Measurements from ENCODE around the gene MINPP1. TPM values are rescaled to one million over a fixed set of nuclear protein-coding genes. Genes with fewer than 3 reads are reported as not detected.

Gene MINPP1
- polyA plus RNA-seq, 1 donor from 2014 or later, result 60.2 TPM

GRCh38 chr10:87500646-87501048, 4.0 kb upstream of the MINPP1 start:
- no peaks in the 10 kb centered on the region for H3K9me3 ChIP-seq (ENCODE audit: low read length)
- no peaks in the 10 kb centered on the region for H3K9me2 ChIP-seq (ENCODE audit: insufficient read depth, low read length)
- H3K4me2 ChIP-seq (ENCODE audit: low read length), result no peak overlapping the region
- no peak overlapping the region for H2AFZ ChIP-seq (ENCODE audit: low read depth, low read length)
- H3K9ac ChIP-seq (ENCODE audit: low read length), result no peak overlapping the region
- TF ChIP-seq SMC3 (conservative IDR thresholded peaks at IDR 0.05; ENCODE audit: poor library complexity) (no peak), REST (IDR thresholded peaks at IDR 0.05; ENCODE audit: borderline replicate concordance) (no peak), CTCF (IDR thresholded peaks at IDR 0.05; ENCODE audit: poor library complexity, severe bottlenecking) (no peak), MXI1 (conservative IDR thresholded peaks at IDR 0.05; ENCODE audit: poor library complexity, severe bottlenecking) (no peak), EP300 (conservative IDR thresholded peaks at IDR 0.05; ENCODE audit: poor library complexity, severe bottlenecking) (no peak), RAD21 (conservative IDR thresholded peaks at IDR 0.05) (no peak), TAF1 (IDR thresholded peaks at IDR 0.05; ENCODE audit: low read depth) (no peak), POLR2AphosphoS5 (IDR thresholded peaks at IDR 0.05) (no peak), EZH2 (IDR thresholded peaks at IDR 0.05; ENCODE audit: borderline replicate concordance, insufficient read depth, low read length, poor library complexity, severe bottlenecking) (no peak)
- peaks cover 4% of the 10 kb centered on the region for H3K79me2 ChIP-seq (replicated peaks; ENCODE audit: insufficient read depth, low read length)
- H3K36me3 ChIP-seq (ENCODE audit: insufficient read depth, low read length), result no peaks in the 10 kb centered on the region
- no peaks in the 10 kb centered on the region for H4K20me1 ChIP-seq (ENCODE audit: insufficient read depth)
- H3K4me3 ChIP-seq (ENCODE audit: low read length), result no peak overlapping the region
- no peak overlapping the region for H3K27ac ChIP-seq (ENCODE audit: low read length)
- H3K27me3 ChIP-seq (ENCODE audit: insufficient read depth, low read depth, low read length), result no peaks in the 10 kb centered on the region
- H3F3A ChIP-seq (ENCODE audit: insufficient read depth, low read length, poor library complexity, severe bottlenecking), result no peaks in the 10 kb centered on the region

- Histone ChIP-seq H2AFZ (ENCODE audit: low read depth, low read length) (no peak overlapping the region), H3K36me3 (ENCODE audit: insufficient read depth, low read length) (no peaks in the 10 kb centered on the region), H3K4me3 (ENCODE audit: low read length) (peak overlapping the region; percentile 80), H3F3A (ENCODE audit: insufficient read depth, low read length, poor library complexity, severe bottlenecking) (no peaks in the 10 kb centered on the region), H4K20me1 (ENCODE audit: insufficient read depth) (no peaks in the 10 kb centered on the region), H3K27ac (ENCODE audit: low read length) (no peak overlapping the region), H3K9me2 (ENCODE audit: insufficient read depth, low read length) (no peaks in the 10 kb centered on the region), H3K79me2 (replicated peaks; ENCODE audit: insufficient read depth, low read length) (peaks cover 30% of the 10 kb centered on the region), H3K27me3 (ENCODE audit: insufficient read depth, low read depth, low read length) (no peaks in the 10 kb centered on the region), H3K4me2 (ENCODE audit: low read length) (peak overlapping the region; percentile 84), H3K9ac (ENCODE audit: low read length) (no peak overlapping the region), H3K9me3 (ENCODE audit: low read length) (no peaks in the 10 kb centered on the region)
- no peak for TF ChIP-seq REST (IDR thresholded peaks at IDR 0.05; ENCODE audit: borderline replicate concordance)
- no peak for TF ChIP-seq RAD21 (conservative IDR thresholded peaks at IDR 0.05)
Measured at GRCh38 chr10:87503401-87503800, 1.3 kb upstream of the MINPP1 start.

All from neural cell (in vitro differentiated cells).